H1 (cell line): ENCODE measurements around the gene R3HDM4. TPM values are rescaled to one million over a fixed set of nuclear protein-coding genes. Genes with fewer than 3 reads are reported as not detected.

ENCODE experiments used
- CTCF ChIA-PET: fragments of 300-600 bp; sonication (Branson Sonifier 250); formaldehyde crosslinking; loops from one replicate; lab custom pipeline; 2021; ENCODE audit not compliant: partially characterized antibody; lab: Charles Lee
- POLR2A ChIA-PET: fragments of 300-600 bp; sonication (Branson Sonifier 250); formaldehyde crosslinking; loops from one replicate; lab custom pipeline; 2021; ENCODE audit warnings: inconsistent platforms; ENCODE audit not compliant: partially characterized antibody; lab: Charles Lee
- DNase-seq, 2 experiments: peaks; one replicate each; pipeline versions ENCODE4 v3.0.0 to v3.0.0-alpha.2; 2010 to 2022; ENCODE audit warnings: low spot score in 2 of 2, low read depth in 1 of 2, mixed read lengths in 1 of 2
- FAIRE-seq: peaks from 2 replicates; lab custom pipeline; 2011; peaks lifted over from hg19 to GRCh38; lab: Jason Lieb, UNC
- H2AFZ ChIP-seq: 2 replicates; pipeline ENCODE4 v1.8.1; 2012; ENCODE audit warnings: low read length, inconsistent platforms
- H2AK5ac ChIP-seq: 2 replicates; pipeline ENCODE4 v1.6.1; 2013; ENCODE audit warnings: low read depth, low read length
- H2BK120ac ChIP-seq: replicated peaks from 2 replicates; pipeline ENCODE3; 2013; ENCODE audit warnings: low read depth, low read length, inconsistent platforms
- H2BK12ac ChIP-seq: 2 replicates; pipeline ENCODE4 v1.6.1; 2013; ENCODE audit warnings: low read depth, low read length
- H2BK15ac ChIP-seq: 2 replicates; pipeline ENCODE4 v1.6.1; 2013; ENCODE audit warnings: low read length
- H2BK20ac ChIP-seq: 2 replicates; pipeline ENCODE4 v1.6.1; 2013; ENCODE audit warnings: low read length
- H2BK5ac ChIP-seq: 2 replicates; pipeline ENCODE4 v1.6.1; 2013; ENCODE audit warnings: low read depth, low read length
- H3K14ac ChIP-seq: 2 replicates; pipeline ENCODE4 v1.6.1; 2013; ENCODE audit warnings: inconsistent platforms; ENCODE audit not compliant: insufficient read length
- H3K18ac ChIP-seq: 2 replicates; pipeline ENCODE4 v1.6.1; 2013; ENCODE audit warnings: low read length; ENCODE audit errors: extremely low read depth
- H3K23ac ChIP-seq: 2 replicates; pipeline ENCODE4 v1.6.1; 2013; ENCODE audit warnings: inconsistent platforms; ENCODE audit not compliant: insufficient read length
- H3K23me2 ChIP-seq: 2 replicates; pipeline ENCODE4 v1.6.1; 2013; ENCODE audit warnings: low read depth, low read length
- H3K27ac ChIP-seq: 2 replicates; pipeline ENCODE4 v1.6.1; 2011; ENCODE audit warnings: low read depth, low read length, inconsistent platforms
- H3K27me3 ChIP-seq, 4 experiments: replicated peaks in 1 of 4; 1 replicate in 1 of 4; 2 replicates in 3 of 4; pipeline versions ENCODE4 v1.6.1 to v1.8.1; 2011 to 2013; ENCODE audit warnings: low read length in 3 of 4, mild to moderate bottlenecking in 3 of 4, inconsistent platforms in 2 of 4, mixed read lengths in 2 of 4, moderate library complexity in 1 of 4; ENCODE audit not compliant: control insufficient read depth in 3 of 4, insufficient read depth in 3 of 4; ENCODE audit errors: extremely low read depth in 1 of 4
- H3K36me3 ChIP-seq, 4 experiments: 2 replicates each; pipeline versions ENCODE4 v1.6.1 to v1.8.1; 2011 to 2013; ENCODE audit warnings: mild to moderate bottlenecking in 4 of 4, low read length in 3 of 4, moderate library complexity in 2 of 4, control low read depth in 1 of 4, inconsistent platforms in 1 of 4; ENCODE audit not compliant: insufficient read depth in 4 of 4, control insufficient read depth in 2 of 4
- H3K4ac ChIP-seq: replicated peaks from 2 replicates; pipeline ENCODE3; 2013; ENCODE audit warnings: low read length, low read depth, mixed read lengths, inconsistent platforms; ENCODE audit not compliant: insufficient read length
- H3K4me1 ChIP-seq, 4 experiments: replicated peaks in 1 of 4; 1 replicate in 1 of 4; 2 replicates in 3 of 4; pipeline versions ENCODE4 v1.6.1 to v1.8.1; 2011 to 2013; ENCODE audit warnings: low read length in 3 of 4, inconsistent platforms in 2 of 4, mixed read lengths in 1 of 4; ENCODE audit not compliant: insufficient read depth in 4 of 4, control insufficient read depth in 3 of 4
- H3K4me2 ChIP-seq, 2 experiments: 2 replicates each; pipeline versions ENCODE4 v1.6.1 to v1.8.1; 2011 to 2013; ENCODE audit warnings: low read depth in 2 of 2, low read length in 2 of 2, control low read depth in 1 of 2, inconsistent platforms in 1 of 2, mild to moderate bottlenecking in 1 of 2; ENCODE audit not compliant: insufficient read depth in 1 of 2
- H3K4me3 ChIP-seq, 4 experiments: fragments of 200-600, 300-600 bp in 1 of 4; sonication (generic), shearing (Covaris generic), sonication (Bioruptor Twin) in 1 of 4; 2 replicates each; pipeline versions ENCODE4 v1.5.1 to v1.8.1; 2011 to 2016; ENCODE audit warnings: low read length in 4 of 4, low read depth in 3 of 4, control low read depth in 2 of 4, inconsistent platforms in 2 of 4, mild to moderate bottlenecking in 2 of 4, mixed read lengths in 1 of 4, moderate library complexity in 1 of 4; ENCODE audit not compliant: insufficient read depth in 2 of 4; ENCODE audit errors: extremely low read depth in 1 of 4
- H3K56ac ChIP-seq: replicated peaks from 2 replicates; pipeline ENCODE3; 2013; ENCODE audit warnings: low read depth, mild to moderate bottlenecking, mixed read lengths, low read length, inconsistent platforms; ENCODE audit not compliant: insufficient read length
- H3K79me1 ChIP-seq: 2 replicates; pipeline ENCODE4 v1.6.1; 2013; ENCODE audit warnings: low read depth, low read length, control low read depth
- H3K79me2 ChIP-seq, 2 experiments: 2 replicates each; pipeline versions ENCODE4 v1.6.1 to v1.8.1; 2012 to 2013; ENCODE audit warnings: low read length in 2 of 2, mild to moderate bottlenecking in 2 of 2, inconsistent platforms in 1 of 2; ENCODE audit not compliant: insufficient read depth in 2 of 2, control insufficient read depth in 1 of 2
- H3K9ac ChIP-seq, 4 experiments: replicated peaks in 1 of 4; 1 replicate in 1 of 4; 2 replicates in 3 of 4; pipeline versions ENCODE4 v1.6.1 to v1.8.1; 2011 to 2013; ENCODE audit warnings: low read depth in 3 of 4, low read length in 3 of 4, control low read depth in 2 of 4, mild to moderate bottlenecking in 2 of 4, moderate library complexity in 2 of 4, inconsistent platforms in 1 of 4; ENCODE audit errors: extremely low read depth in 1 of 4
- H3K9me3 ChIP-seq, 2 experiments: 2 replicates each; pipeline versions ENCODE4 v1.6.1 to v1.8.1; 2012 to 2013; ENCODE audit warnings: mild to moderate bottlenecking in 2 of 2, moderate library complexity in 2 of 2, control low read depth in 1 of 2, inconsistent platforms in 1 of 2, low read depth in 1 of 2, low read length in 1 of 2, mixed read lengths in 1 of 2; ENCODE audit not compliant: insufficient read depth in 2 of 2
- H4K20me1 ChIP-seq, 2 experiments: replicated peaks in 1 of 2; 2 replicates each; pipeline versions ENCODE3 to v1.8.1; 2011 to 2013; ENCODE audit warnings: inconsistent platforms in 2 of 2, low read length in 2 of 2, mild to moderate bottlenecking in 1 of 2; ENCODE audit not compliant: insufficient read depth in 2 of 2, control insufficient read depth in 1 of 2
- H4K5ac ChIP-seq: 2 replicates; pipeline ENCODE4 v1.6.1; 2013; ENCODE audit warnings: low read length, low read depth, mixed read lengths, inconsistent platforms; ENCODE audit not compliant: insufficient read length
- H4K8ac ChIP-seq: 2 replicates; pipeline ENCODE4 v1.8.0; 2013; ENCODE audit warnings: mild to moderate bottlenecking, moderate library complexity, low read length, inconsistent platforms; ENCODE audit not compliant: insufficient read depth; ENCODE audit errors: extremely low read depth
- H4K91ac ChIP-seq: replicated peaks from 2 replicates; pipeline ENCODE3; 2013; ENCODE audit warnings: low read length, mixed read lengths, inconsistent platforms; ENCODE audit not compliant: insufficient read length
- ATF2 ChIP-seq: IDR thresholded peaks from 2 replicates; pipeline ENCODE4 v1.6.1; 2012; ENCODE audit warnings: low read length, inconsistent platforms
- ATF3 ChIP-seq: IDR thresholded peaks from 2 replicates; pipeline ENCODE4 v1.6.1; 2011; ENCODE audit warnings: low read depth, mild to moderate bottlenecking, low read length; ENCODE audit not compliant: insufficient read depth
- CTBP2 ChIP-seq: IDR thresholded peaks from 2 replicates; pipeline ENCODE4 v1.7.0; 2011; ENCODE audit warnings: borderline replicate concordance, mild to moderate bottlenecking, moderate library complexity, mixed read lengths, low read length; ENCODE audit not compliant: insufficient read depth, insufficient read length
- EGR1 ChIP-seq: IDR thresholded peaks from 2 replicates; pipeline ENCODE4 v1.6.1; 2011; ENCODE audit warnings: low read depth, low read length, borderline replicate concordance
- HDAC6 ChIP-seq: IDR thresholded peaks from one replicate; pipeline ENCODE4 v1.7.1; 2012; ENCODE audit warnings: low read depth, mild to moderate bottlenecking, inconsistent platforms, low read length, moderate library complexity
- POLR2A ChIP-seq, 2 experiments: IDR thresholded peaks; 1 replicate in 1 of 2; 2 replicates in 1 of 2; pipeline ENCODE4 v1.6.1; 2011; ENCODE audit warnings: low read depth in 2 of 2, low read length in 2 of 2, mild to moderate bottlenecking in 2 of 2; ENCODE audit errors: control extremely low read depth in 1 of 2
- RFX5 ChIP-seq: IDR thresholded peaks from 2 replicates; pipeline ENCODE4 v1.6.1; 2011; ENCODE audit warnings: low read depth, low read length, improper control_type of control experiment, borderline replicate concordance
- RNF2 ChIP-seq: fragments of 200-900, 300-1000 bp; sonication (generic); IDR thresholded peaks from 2 replicates; pipeline ENCODE4 v1.7.1; 2016; ENCODE audit warnings: borderline replicate concordance, low read depth, mild to moderate bottlenecking, antibody characterized with exemption, low read length; ENCODE audit not compliant: poor library complexity, severe bottlenecking; ENCODE audit errors: missing control alignments
- WGBS, 2 experiments: shearing (Covaris generic) in 1 of 2; methylation state at CpG; one replicate each; pipeline versions ENCODE4 v1.1.6 to v1.1.7; 2013 to 2015; ENCODE audit warnings: low lambda C conversion rate in 2 of 2, mixed read lengths in 2 of 2, inconsistent platforms in 1 of 2, low coverage in 1 of 2, missing lambda C conversion rate in 1 of 2; ENCODE audit not compliant: insufficient replicate concordance in 2 of 2, insufficient coverage in 1 of 2, insufficient read length in 1 of 2; ENCODE audit errors: extremely low coverage in 1 of 2, missing lambda C conversion rate in 1 of 2; 5-methylcytosine and 5-hydroxymethylcytosine counted together
- polyA plus RNA-seq, 7 experiments: library from polyadenylated mRNA; depleted of rRNA in 3 of 7; stranded (reverse) in 5 of 7; unstranded in 2 of 7; fragments of >200 nt in 5 of 7; fragments of 200-250 nt in 2 of 7; gene quantifications; 1 replicate in 5 of 7; 2 replicates in 1 of 7; 4 replicates in 1 of 7; pipeline versions ENCODE4 v1.2.1 to v1.2.3, GENCODE V29; 2011 to 2013; ENCODE audit warnings: missing spikeins in 2 of 7, mixed read lengths in 2 of 7
- total RNA-seq: library from RNA; stranded (reverse); fragmentation: NEBNext Ultra II Directional; extraction: Animal tissue kit (Norgen Biotek cat#: 25700); gene quantifications from 2 replicates; pipeline ENCODE4 v1.2.1, GENCODE V29; 2021
- TF ChIP-seq, protein P1 (sequence below): IDR thresholded peaks from 2 replicates; pipeline ENCODE4 v1.6.1; 2012; ENCODE audit warnings: inconsistent platforms

The R3HDM4 gene
- total and polyA plus RNA-seq, 2 of the 8 experiments (the other 6 are each of a cell fraction or from before 2014, with no cell fraction given) = 76.8 to 102 TPM

DNA sequence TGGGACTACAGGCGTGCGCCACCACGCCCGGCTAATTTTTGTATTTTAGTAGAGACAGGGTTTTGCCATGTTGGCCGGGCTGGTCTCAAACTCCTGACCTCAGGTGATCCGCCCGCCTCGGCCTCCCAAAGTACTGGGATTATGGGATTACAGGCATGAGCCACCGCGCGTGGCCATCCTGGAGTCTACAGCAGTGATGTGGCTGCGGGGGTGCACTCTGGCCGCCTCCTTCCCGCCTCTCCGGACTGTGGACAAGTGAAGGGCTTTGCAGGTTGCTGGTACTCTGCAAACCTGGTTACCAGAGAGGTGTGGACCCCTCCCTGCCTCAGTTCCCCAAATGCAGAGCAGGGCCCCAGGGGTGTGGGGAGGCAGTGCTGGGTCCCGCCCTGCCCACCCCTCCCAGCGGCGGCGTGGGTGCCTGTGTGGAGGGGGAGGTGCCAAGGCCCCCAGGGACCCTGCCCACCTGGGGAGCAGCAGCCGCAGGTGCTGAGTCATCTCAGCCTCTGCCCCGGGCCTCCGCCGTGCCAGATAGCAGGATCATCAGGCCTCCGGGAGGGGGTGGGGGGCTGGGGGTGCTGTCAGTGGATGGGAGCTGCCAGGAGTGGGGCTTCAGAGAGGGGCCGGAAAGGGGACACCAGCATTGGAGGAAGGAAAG is 36.0 kb upstream of the R3HDM4 start:
- Histone ChIP-seq H4K91ac (no peak overlapping the region), H3K23me2 (no peaks in the 10 kb centered on the region; the same call in 1 of the 2 replicates), H3K23ac (no peak overlapping the region), H3K14ac (no peak overlapping the region), H3K9me3 (no peaks in the 10 kb centered on the region), H3K4me1 (peaks cover 0 to 14% (median 8%) of the 10 kb centered on the region in 4 experiments; a peak in 6 of 7 replicates), H3K4me2 (no peak overlapping the region), H3K4ac (no peak overlapping the region), H3K18ac (no peak overlapping the region), H2BK120ac (no peak overlapping the region), H4K8ac (no peak overlapping the region), H3K4me3 (no peak overlapping the region), H3K27me3 (no peaks in the 10 kb centered on the region), H3K36me3 (peaks cover 0 to 3% (median 1%) of the 10 kb centered on the region in 4 experiments; a peak in 1 of 8 replicates), H2BK20ac (no peak overlapping the region), H2AK5ac (no peak overlapping the region), H2AFZ (no peak overlapping the region), H2BK5ac (no peak overlapping the region), H3K27ac (no peak overlapping the region), H2BK12ac (no peak overlapping the region), H3K79me1 (peaks cover 15% of the 10 kb centered on the region), H2BK15ac (no peak overlapping the region), H3K79me2 (peaks cover 0 to 12% of the 10 kb centered on the region in 2 experiments; a peak in 2 of 4 replicates), H3K56ac (no peak overlapping the region), H4K20me1 (peaks cover 0 to 15% of the 10 kb centered on the region in 2 experiments), H3K9ac (no peak overlapping the region), H4K5ac (no peak overlapping the region)
- ChIA-PET POLR2A (interaction anchor here (1.0 kb wide), 1 partner anchor 9 kb away, joined by 4 read pairs; no protein-coding TSS in a partner anchor), CTCF (interaction anchor here (0.9 to 1.0 kb wide), 2 partner anchors 22 to 25 kb away, joined by 3 to 4 read pairs; no protein-coding TSS in a partner anchor)
- DNase-seq (no peak), FAIRE-seq (no peak)
- 92% methylated on average over 16 of the region's 25 CpGs; no CpG with 5 or more reads in 1 of the 2 experiments for WGBS, 2 experiments
- TF ChIP-seq ATF2 (no peak), POLR2A (IDR thresholded peaks at IDR 0.05; ENCODE audit: control extremely low read depth in 1 of 2, low read depth in 2 of 2, low read length in 2 of 2) (no peak), RNF2 (no peak), RFX5 (no peak), EGR1 (no peak), HDAC6 (no peak), ATF3 (no peak), CTBP2 (no peak)
- TF ChIP-seq, protein P1, sequence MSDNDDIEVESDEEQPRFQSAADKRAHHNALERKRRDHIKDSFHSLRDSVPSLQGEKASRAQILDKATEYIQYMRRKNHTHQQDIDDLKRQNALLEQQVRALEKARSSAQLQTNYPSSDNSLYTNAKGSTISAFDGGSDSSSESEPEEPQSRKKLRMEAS = no peak
